DLD1 (cell line): ENCODE results near the gene CECR2.

Experiments used
- in situ Hi-C: cut with HindIII; loops from 2 replicates; pipeline ENCODE4 v1.10.0; 2017; ENCODE audit warnings: low sequenced_read_pairs

The CECR2 gene

GRCh38 chr22:17590586-17590985 is 221.3 kb downstream of the CECR2 start:
- in situ Hi-C loops, result no loop called here

DNA sequence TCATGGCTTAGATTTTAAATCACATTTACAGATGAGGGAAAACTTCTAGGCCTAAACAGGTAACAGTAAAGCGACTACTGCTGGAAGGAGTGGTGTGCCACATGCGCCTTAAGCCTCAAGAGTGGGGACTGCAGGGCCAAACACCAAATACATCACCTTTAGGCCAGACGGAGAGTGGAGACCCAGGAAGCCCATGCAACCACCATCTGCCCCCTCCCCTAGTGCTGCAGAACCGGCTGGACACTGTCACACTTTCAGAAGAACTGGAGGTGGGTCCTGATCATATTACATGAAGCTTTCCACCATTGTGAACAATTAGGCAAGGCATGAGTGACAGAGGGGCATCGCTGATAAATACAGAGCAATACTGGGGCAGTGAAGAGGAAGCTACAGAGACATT is 222.9 kb downstream of the CECR2 start:
- in situ Hi-C loops, result no loop called here

GRCh38 chr22:17596226-17596625 is 227.0 kb downstream of the CECR2 start:
- in situ Hi-C loops, result no loop called here

- in situ Hi-C loops, result no loop called here
Observed at GRCh38 chr22:17597217-17597616, 228.0 kb downstream of the CECR2 start.

DNA sequence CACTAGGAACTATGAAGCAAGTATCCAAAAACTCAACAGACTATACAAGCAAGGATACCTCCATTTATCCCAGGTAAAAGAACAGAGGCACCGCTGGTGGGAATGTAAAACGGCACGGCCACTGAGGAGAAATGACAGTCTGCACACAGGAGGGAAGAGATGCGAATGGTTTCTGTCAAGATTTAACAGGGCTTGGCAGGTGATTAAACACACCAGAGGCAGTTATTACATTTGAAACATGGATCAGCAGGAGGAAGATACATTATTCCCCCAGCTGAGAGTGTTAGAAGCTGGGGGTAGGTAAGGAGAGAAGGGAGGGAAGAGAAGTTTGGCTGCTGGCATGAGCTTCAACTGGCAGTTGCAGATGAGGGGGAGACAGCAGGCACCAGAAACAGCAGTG is 229.1 kb downstream of the CECR2 start:
- in situ Hi-C loops, result no loop called here

GRCh38 chr22:17601031-17601430 is 231.8 kb downstream of the CECR2 start:
- in situ Hi-C loops, result no loop called here

- in situ Hi-C loops, result no loop called here
Observed at GRCh38 chr22:17603668-17604067, 234.4 kb downstream of the CECR2 start.

GRCh38 chr22:17606496-17606895 is 237.2 kb downstream of the CECR2 start:
- in situ Hi-C loops, result no loop called here
